ENCODE measurements around the gene PNCK. TPM values are rescaled to one million over a fixed set of nuclear protein-coding genes. Genes with fewer than 3 reads are reported as not detected.
A peak's percentile ranks its signal among the peaks of the same experiment; 100 is the strongest.

Gene PNCK
- total and polyA plus RNA-seq, 7 donors: 4.6 to 135 (median 49.6) TPM; not detected in 2

DNA sequence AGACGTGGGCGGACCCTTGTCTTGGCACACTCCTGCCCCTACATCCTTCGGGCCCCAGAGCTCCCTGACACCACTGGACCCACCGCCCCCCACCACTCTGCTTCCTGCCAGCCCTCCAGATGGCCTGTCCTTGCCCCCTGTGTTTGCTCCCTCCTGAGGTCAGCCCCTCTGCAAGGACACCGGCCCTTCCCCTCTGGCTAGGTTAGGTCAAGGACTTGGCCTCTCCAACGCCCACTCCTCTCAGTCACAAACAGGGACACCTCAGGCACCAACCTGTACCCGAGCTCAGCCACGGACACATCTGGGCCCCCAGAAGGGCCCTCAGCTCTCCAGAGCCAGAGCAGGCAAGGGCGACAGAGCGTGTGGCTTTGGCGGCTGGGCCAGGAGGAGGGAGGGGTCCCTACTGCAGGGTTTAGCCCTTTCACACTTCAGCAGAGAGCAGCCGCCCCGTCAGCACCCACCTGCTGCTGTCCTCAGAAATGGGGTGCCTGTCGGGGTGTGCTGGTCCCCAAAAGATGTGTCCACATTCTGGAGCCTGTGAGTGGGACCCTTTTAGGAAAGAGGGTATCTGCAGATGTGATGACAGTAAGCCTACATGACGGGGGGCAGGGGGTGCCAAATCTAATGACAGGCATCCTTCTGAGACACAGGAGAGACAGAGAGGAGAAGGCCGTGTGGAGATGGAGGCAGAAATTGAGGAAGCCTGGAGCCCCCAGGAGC, 50.1 kb downstream of the PNCK start:
- H3K9me3 ChIP-seq: no peaks in the 10 kb centered on the region
- 64 to 80% methylated on average over 16 of the region's 16 CpGs for WGBS, 2 donors
- TF ChIP-seq, protein P1, sequence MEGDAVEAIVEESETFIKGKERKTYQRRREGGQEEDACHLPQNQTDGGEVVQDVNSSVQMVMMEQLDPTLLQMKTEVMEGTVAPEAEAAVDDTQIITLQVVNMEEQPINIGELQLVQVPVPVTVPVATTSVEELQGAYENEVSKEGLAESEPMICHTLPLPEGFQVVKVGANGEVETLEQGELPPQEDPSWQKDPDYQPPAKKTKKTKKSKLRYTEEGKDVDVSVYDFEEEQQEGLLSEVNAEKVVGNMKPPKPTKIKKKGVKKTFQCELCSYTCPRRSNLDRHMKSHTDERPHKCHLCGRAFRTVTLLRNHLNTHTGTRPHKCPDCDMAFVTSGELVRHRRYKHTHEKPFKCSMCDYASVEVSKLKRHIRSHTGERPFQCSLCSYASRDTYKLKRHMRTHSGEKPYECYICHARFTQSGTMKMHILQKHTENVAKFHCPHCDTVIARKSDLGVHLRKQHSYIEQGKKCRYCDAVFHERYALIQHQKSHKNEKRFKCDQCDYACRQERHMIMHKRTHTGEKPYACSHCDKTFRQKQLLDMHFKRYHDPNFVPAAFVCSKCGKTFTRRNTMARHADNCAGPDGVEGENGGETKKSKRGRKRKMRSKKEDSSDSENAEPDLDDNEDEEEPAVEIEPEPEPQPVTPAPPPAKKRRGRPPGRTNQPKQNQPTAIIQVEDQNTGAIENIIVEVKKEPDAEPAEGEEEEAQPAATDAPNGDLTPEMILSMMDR (IDR thresholded peaks at IDR 0.05): no peak
- TF ChIP-seq POLR2A (IDR thresholded peaks at IDR 0.05) (no peak), EP300 (IDR thresholded peaks at IDR 0.05) (no peak), POLR2AphosphoS5 (IDR thresholded peaks at IDR 0.05) (no peak)
- H3K27me3 ChIP-seq: peaks cover 0 to 3% (median 0%) of the 10 kb centered on the region in 3 donors
- no peak overlapping the region for H3K4me3 ChIP-seq
- DNase-seq: peak; percentile 53
- no peaks in the 10 kb centered on the region for H3K36me3 ChIP-seq
- no peaks in the 10 kb centered on the region for H3K4me1 ChIP-seq
- intact Hi-C loops (cut with DNase I): no loop called here
- H3K27ac ChIP-seq: no peak overlapping the region

DNA sequence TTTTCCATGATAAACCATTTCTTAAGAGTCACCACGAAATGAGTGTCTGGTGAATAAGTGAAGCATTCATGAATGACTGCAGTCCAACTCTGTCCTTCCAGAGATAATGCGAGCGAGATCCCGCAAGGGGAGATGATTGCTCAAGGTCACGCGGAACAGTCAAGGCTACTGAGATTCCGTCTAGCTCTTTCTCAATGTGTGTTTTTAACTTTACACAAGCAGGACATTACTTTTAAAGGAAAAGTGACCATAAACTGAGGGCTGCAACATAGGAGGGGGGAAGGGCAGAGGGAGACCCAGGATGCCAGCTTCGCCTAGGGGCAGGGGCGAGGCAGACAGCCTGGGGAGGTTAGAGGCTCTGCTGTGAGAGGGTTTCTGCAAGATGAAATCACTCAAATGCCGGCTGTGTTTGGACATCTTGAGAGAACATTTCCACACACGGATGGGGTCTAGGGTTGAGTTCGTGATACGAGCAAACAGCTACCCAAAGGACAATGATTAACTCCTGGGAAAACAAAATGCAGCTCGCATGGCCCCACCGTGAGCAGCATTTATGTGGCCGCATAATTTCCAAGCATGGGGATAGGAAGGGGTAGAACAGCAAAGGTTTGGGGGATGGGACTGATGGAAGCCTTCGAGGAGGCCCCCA, 50.8 kb downstream of the PNCK start:
- DNase-seq: no peak
- Histone ChIP-seq H3K4me1 (no peaks in the 10 kb centered on the region), H3K4me3 (no peak overlapping the region), H3K36me3 (no peaks in the 10 kb centered on the region), H3K27ac (no peak overlapping the region), H3K9me3 (no peaks in the 10 kb centered on the region), H3K27me3 (peaks cover 0 to 6% (median 0%) of the 10 kb centered on the region in 3 donors)
- intact Hi-C loops (cut with DNase I): no loop called here
- no peak for TF ChIP-seq POLR2AphosphoS5 (IDR thresholded peaks at IDR 0.05)
- TF ChIP-seq POLR2A (IDR thresholded peaks at IDR 0.05): no peak
- WGBS, 2 donors: 21 to 60% methylated on average over 17 of the region's 17 CpGs

DNA sequence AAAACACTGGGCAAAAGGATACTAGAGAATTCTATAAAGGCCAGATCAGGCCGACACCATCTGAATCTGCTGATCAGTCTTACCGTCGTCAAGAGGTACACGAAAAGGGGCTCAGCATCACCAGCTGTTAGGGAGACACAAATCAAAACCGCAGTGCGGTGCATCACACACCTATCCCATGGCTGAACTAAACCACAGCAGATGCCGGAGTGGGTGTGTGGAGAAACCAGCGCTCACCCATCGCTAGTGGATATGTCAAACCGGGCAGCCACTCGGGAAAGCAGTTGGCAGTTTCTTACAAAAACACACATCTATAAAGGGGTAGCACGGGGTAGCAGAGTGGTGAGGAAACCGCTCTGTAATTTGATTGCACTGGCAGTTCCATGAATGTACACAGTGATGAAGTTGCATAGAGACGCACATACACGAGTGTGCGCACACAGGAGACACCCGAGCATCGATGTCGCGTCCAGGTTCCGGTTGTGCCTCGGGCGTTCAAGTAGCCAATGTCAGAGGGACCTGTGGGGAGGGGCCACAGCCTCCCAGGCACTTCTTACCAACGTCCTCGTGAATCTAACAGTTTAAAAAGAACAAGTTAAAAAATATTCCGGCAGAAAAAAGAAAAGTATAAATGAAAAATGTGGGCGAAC, 51.5 kb downstream of the PNCK start:
- WGBS, 2 donors: 80 to 89% methylated on average over 27 of the region's 27 CpGs
- H3K27me3 ChIP-seq: peaks cover 0 to 6% (median 0%) of the 10 kb centered on the region in 3 donors
- H3K9me3 ChIP-seq: no peaks in the 10 kb centered on the region
- no peak overlapping the region for H3K4me3 ChIP-seq
- no peak overlapping the region for H3K27ac ChIP-seq
- DNase-seq: no peak
- H3K4me1 ChIP-seq: no peaks in the 10 kb centered on the region
- no peak for TF ChIP-seq EP300 (IDR thresholded peaks at IDR 0.05)
- no peak for TF ChIP-seq POLR2AphosphoS5 (IDR thresholded peaks at IDR 0.05)
- TF ChIP-seq, protein P1 (IDR thresholded peaks at IDR 0.05): no peak
- no peak for TF ChIP-seq POLR2A (IDR thresholded peaks at IDR 0.05)
- no peaks in the 10 kb centered on the region for H3K36me3 ChIP-seq
- intact Hi-C loops (cut with DNase I): no loop called here

DNA sequence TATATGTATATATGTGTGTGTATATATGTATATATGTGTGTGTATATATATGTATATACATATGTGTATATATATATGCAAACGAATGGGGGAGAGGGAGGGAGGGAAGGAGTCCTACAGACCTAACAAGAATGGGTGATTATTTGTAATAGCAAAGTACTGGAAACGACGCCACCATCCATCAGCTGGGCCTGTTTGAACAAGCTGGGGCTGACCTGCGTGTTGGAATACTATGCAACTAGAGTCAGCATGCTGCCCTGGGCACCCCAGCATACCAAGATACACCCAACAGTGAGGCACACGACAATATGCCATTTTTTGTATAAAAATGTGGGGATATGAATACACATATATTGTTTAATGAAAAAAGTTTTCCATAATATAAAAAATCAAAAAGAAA, 53.0 kb downstream of the PNCK start:
- H3K27ac ChIP-seq: no peak overlapping the region
- intact Hi-C loops (cut with DNase I): no loop called here
- WGBS, 2 donors: 64 to 85% methylated on average over 5 of the region's 5 CpGs
- no peaks in the 10 kb centered on the region for H3K4me1 ChIP-seq
- TF ChIP-seq, protein P1 (IDR thresholded peaks at IDR 0.05): no peak
- TF ChIP-seq POLR2AphosphoS5 (IDR thresholded peaks at IDR 0.05) (no peak), POLR2A (IDR thresholded peaks at IDR 0.05) (no peak), EP300 (IDR thresholded peaks at IDR 0.05) (no peak)
- H3K36me3 ChIP-seq: no peaks in the 10 kb centered on the region
- H3K27me3 ChIP-seq: peaks cover 0 to 6% (median 0%) of the 10 kb centered on the region in 3 donors
- DNase-seq: no peak
- no peaks in the 10 kb centered on the region for H3K9me3 ChIP-seq
- H3K4me3 ChIP-seq: no peak overlapping the region

Small RNAs within 50 kb of the gene (small RNA-seq; reads per million reads assigned to genes)
- 0 reads per million in 3 donors for gene RN7SL687P

Other genes starting within 250 kb of the PNCK start
- gene TREX2, start 227.8 kb downstream of the PNCK start, total RNA-seq: 1 to 10 TPM in 2 of 4 donors, under 1 TPM in 1, not detected in 1; 0.16 to 3.6 (median 2.4) TPM
- gene TREX2, start 227.8 kb downstream of the PNCK start, polyA plus RNA-seq: under 1 TPM in 1 of 3 donors, not detected in 2; 0.87 TPM
- gene HAUS7, start 203.2 kb downstream of the PNCK start, total RNA-seq: 10 to 100 TPM; 16.8 to 28.2 (median 25.4) TPM
- gene HAUS7, start 203.2 kb downstream of the PNCK start, polyA plus RNA-seq: 10 to 100 TPM; 15.0 to 37.8 (median 18.3) TPM
- 100 to 1,000 TPM in 1 of 4 donors, 10 to 100 TPM in 1, 1 to 10 TPM in 2; 5.7 to 181 (median 10.1) TPM for gene BGN, start 178.8 kb downstream of the PNCK start, total RNA-seq
- gene BGN, start 178.8 kb downstream of the PNCK start, polyA plus RNA-seq: 10 to 100 TPM in 1 of 3 donors, 1 to 10 TPM in 2; 1.8 to 29.9 (median 9.0) TPM
- under 1 TPM; under 0.01 to 0.95 (median 0.26) TPM for gene ATP2B3, start 156.2 kb downstream of the PNCK start, total RNA-seq
- under 1 TPM in 1 of 3 donors, not detected in 2; 0.26 TPM for gene ATP2B3, start 156.2 kb downstream of the PNCK start, polyA plus RNA-seq
- gene CCNQ, start 74.7 kb downstream of the PNCK start, total RNA-seq: 10 to 100 TPM; 31.8 to 49.0 (median 39.9) TPM
- gene CCNQ, start 74.7 kb downstream of the PNCK start, polyA plus RNA-seq: 10 to 100 TPM; 36.7 to 40.8 (median 37.9) TPM
- not detected for gene DUSP9, start 26.6 kb downstream of the PNCK start, total RNA-seq
- under 1 TPM in 1 of 3 donors, not detected in 2; 0.06 TPM for gene DUSP9, start 26.6 kb downstream of the PNCK start, polyA plus RNA-seq
- 10 to 100 TPM; 31.9 to 60.7 (median 35.1) TPM for gene SLC6A8, start 14.1 kb upstream of the PNCK start, total RNA-seq
- gene SLC6A8, start 14.1 kb upstream of the PNCK start, polyA plus RNA-seq: 100 to 1,000 TPM in 1 of 3 donors, 10 to 100 TPM in 2; 67.9 to 158 (median 70.5) TPM
- gene BCAP31, start 50.6 kb upstream of the PNCK start, total RNA-seq: 100 to 1,000 TPM in 1 of 4 donors, 10 to 100 TPM in 3; 59.3 to 124 (median 70.4) TPM
- 100 to 1,000 TPM in 1 of 3 donors, 10 to 100 TPM in 2; 61.3 to 216 (median 70.9) TPM for gene BCAP31, start 50.6 kb upstream of the PNCK start, polyA plus RNA-seq
- 10 to 100 TPM; 11.0 to 21.3 (median 18.3) TPM for gene ABCD1, start 51.0 kb upstream of the PNCK start, total RNA-seq
- 10 to 100 TPM in 1 of 3 donors, 1 to 10 TPM in 2; 1.8 to 12.8 (median 3.2) TPM for gene ABCD1, start 51.0 kb upstream of the PNCK start, polyA plus RNA-seq
- 10 to 100 TPM in 3 of 4 donors, 1 to 10 TPM in 1; 9.2 to 50.1 (median 25.7) TPM for gene PLXNB3, start 90.4 kb upstream of the PNCK start, total RNA-seq
- gene PLXNB3, start 90.4 kb upstream of the PNCK start, polyA plus RNA-seq: 1 to 10 TPM in 1 of 3 donors, under 1 TPM in 1, not detected in 1; 0.60 to 2.2 TPM
- 10 to 100 TPM in 1 of 4 donors, 1 to 10 TPM in 3; 2.1 to 13.0 (median 6.9) TPM for gene SRPK3, start 107.2 kb upstream of the PNCK start, total RNA-seq
- gene SRPK3, start 107.2 kb upstream of the PNCK start, polyA plus RNA-seq: under 1 TPM in 1 of 3 donors, not detected in 2; 0.31 TPM
- 10 to 100 TPM; 54.2 to 89.5 (median 62.7) TPM for gene IDH3G, start 120.6 kb upstream of the PNCK start, total RNA-seq
- 10 to 100 TPM; 66.7 to 85.3 (median 76.5) TPM for gene IDH3G, start 120.6 kb upstream of the PNCK start, polyA plus RNA-seq
- 100 to 1,000 TPM; 143 to 177 (median 156) TPM for gene SSR4, start 120.9 kb upstream of the PNCK start, total RNA-seq
- 100 to 1,000 TPM; 327 to 494 (median 405) TPM for gene SSR4, start 120.9 kb upstream of the PNCK start, polyA plus RNA-seq
- 10 to 100 TPM in 3 of 4 donors, 1 to 10 TPM in 1; 8.6 to 24.4 (median 14.2) TPM for gene PDZD4, start 156.7 kb upstream of the PNCK start, total RNA-seq
- gene PDZD4, start 156.7 kb upstream of the PNCK start, polyA plus RNA-seq: 1 to 10 TPM in 2 of 3 donors, under 1 TPM in 1; 0.46 to 5.1 (median 1.2) TPM
- 10 to 100 TPM in 3 of 4 donors, 1 to 10 TPM in 1; 6.6 to 30.2 (median 23.1) TPM for gene L1CAM, start 212.4 kb upstream of the PNCK start, total RNA-seq
- gene L1CAM, start 212.4 kb upstream of the PNCK start, polyA plus RNA-seq: 10 to 100 TPM in 1 of 3 donors, 1 to 10 TPM in 1, not detected in 1; 2.4 to 10.5 TPM
- 1 to 10 TPM; 1.1 to 2.2 (median 1.3) TPM for gene AVPR2, start 230.9 kb upstream of the PNCK start, total RNA-seq
- gene AVPR2, start 230.9 kb upstream of the PNCK start, polyA plus RNA-seq: 1 to 10 TPM in 1 of 3 donors, not detected in 2; 1.1 TPM

All from sigmoid colon (tissue), 7 donors.